ENCODE results near the gene ADGRB3. TPM values are rescaled to one million over a fixed set of nuclear protein-coding genes. Genes with fewer than 3 reads are reported as not detected.
A peak's percentile ranks its signal among the peaks of the same experiment; 100 is the strongest.

ADGRB3 gene
- total and polyA plus RNA-seq, 4 donors = 0.47 to 24.6 (median 1.9) TPM

GRCh38 chr6:68680264-68680663 lies 45.2 kb downstream of the ADGRB3 start:
- no peaks in the 10 kb centered on the region for H3K36me3 ChIP-seq (ENCODE audit: control insufficient read depth in 4 of 4, insufficient read depth in 4 of 4, low read length in 4 of 4)
- no peaks in the 10 kb centered on the region for H3K27me3 ChIP-seq (ENCODE audit: control insufficient read depth in 3 of 3, insufficient read depth in 3 of 3, low read length in 2 of 3)
- TF ChIP-seq CTCF (IDR thresholded peaks at IDR 0.05; ENCODE audit: control extremely low read depth, extremely low read depth) = no peak
- H3K4me1 ChIP-seq (ENCODE audit: control insufficient read depth in 5 of 5, insufficient read depth in 5 of 5, low read length in 5 of 5) = peaks cover 0 to 10% (median 0%) of the 10 kb centered on the region in 5 donors
- ATAC-seq (ENCODE audit: insufficient read depth, low FRiP score) (no peak), DNase-seq (no peak)
- no peak overlapping the region for H3K4me3 ChIP-seq
- WGBS, 2 donors = 77 to 78% methylated on average over 2 of the region's 2 CpGs
- no peak overlapping the region for H3K27ac ChIP-seq (ENCODE audit: low read depth in 1 of 2, low read length in 1 of 2)
- H3K9ac ChIP-seq (ENCODE audit: insufficient read depth in 1 of 2, low read length in 2 of 2) = no peak overlapping the region
- H3K9me3 ChIP-seq (ENCODE audit: control insufficient read depth in 4 of 4, insufficient read depth in 3 of 4, low read length in 3 of 4) = no peaks in the 10 kb centered on the region

- DNase-seq (no peak), ATAC-seq (ENCODE audit: insufficient read depth, low FRiP score) (no peak)
- H3K9ac ChIP-seq (ENCODE audit: insufficient read depth in 1 of 2, low read length in 2 of 2) = peak overlapping the region in 1 of 2 donors; percentile 40
- H3K4me1 ChIP-seq (ENCODE audit: control insufficient read depth in 5 of 5, insufficient read depth in 5 of 5, low read length in 5 of 5) = peaks cover 0 to 10% (median 0%) of the 10 kb centered on the region in 5 donors
- H3K36me3 ChIP-seq (ENCODE audit: control insufficient read depth in 4 of 4, insufficient read depth in 4 of 4, low read length in 4 of 4) = no peaks in the 10 kb centered on the region
- H3K27me3 ChIP-seq (ENCODE audit: control insufficient read depth in 3 of 3, insufficient read depth in 3 of 3, low read length in 2 of 3) = no peaks in the 10 kb centered on the region
- no peak for TF ChIP-seq CTCF (IDR thresholded peaks at IDR 0.05; ENCODE audit: control extremely low read depth, extremely low read depth)
- H3K4me3 ChIP-seq = no peak overlapping the region
- no peaks in the 10 kb centered on the region for H3K9me3 ChIP-seq (ENCODE audit: control insufficient read depth in 4 of 4, insufficient read depth in 3 of 4, low read length in 3 of 4)
- 72% methylated on average over 1 of the region's 1 CpG for WGBS, 2 donors
- no peak overlapping the region for H3K27ac ChIP-seq (ENCODE audit: low read depth in 1 of 2, low read length in 1 of 2)
Measured at GRCh38 chr6:68689910-68690309, 54.8 kb downstream of the ADGRB3 start.

- Histone ChIP-seq H3K36me3 (ENCODE audit: control insufficient read depth in 4 of 4, insufficient read depth in 4 of 4, low read length in 4 of 4) (no peaks in the 10 kb centered on the region), H3K27me3 (ENCODE audit: control insufficient read depth in 3 of 3, insufficient read depth in 3 of 3, low read length in 2 of 3) (no peaks in the 10 kb centered on the region), H3K27ac (ENCODE audit: low read depth in 1 of 2, low read length in 1 of 2) (no peak overlapping the region), H3K9ac (ENCODE audit: insufficient read depth in 1 of 2, low read length in 2 of 2) (no peak overlapping the region), H3K4me1 (ENCODE audit: control insufficient read depth in 5 of 5, insufficient read depth in 5 of 5, low read length in 5 of 5) (peaks cover 0 to 19% (median 0%) of the 10 kb centered on the region in 5 donors), H3K9me3 (ENCODE audit: control insufficient read depth in 4 of 4, insufficient read depth in 3 of 4, low read length in 3 of 4) (no peaks in the 10 kb centered on the region), H3K4me3 (no peak overlapping the region)
- DNase-seq (no peak), ATAC-seq (ENCODE audit: insufficient read depth, low FRiP score) (no peak)
- TF ChIP-seq CTCF (IDR thresholded peaks at IDR 0.05; ENCODE audit: control extremely low read depth, extremely low read depth) = no peak
- 75 to 82% methylated on average over 3 of the region's 3 CpGs for WGBS, 2 donors
Measured at GRCh38 chr6:68691120-68691519, 56.0 kb downstream of the ADGRB3 start.

GRCh38 chr6:68693271-68693670 lies 58.2 kb downstream of the ADGRB3 start:
- Histone ChIP-seq H3K27me3 (ENCODE audit: control insufficient read depth in 3 of 3, insufficient read depth in 3 of 3, low read length in 2 of 3) (no peaks in the 10 kb centered on the region), H3K27ac (ENCODE audit: low read depth in 1 of 2, low read length in 1 of 2) (no peak overlapping the region), H3K9me3 (ENCODE audit: control insufficient read depth in 4 of 4, insufficient read depth in 3 of 4, low read length in 3 of 4) (no peaks in the 10 kb centered on the region), H3K4me3 (no peak overlapping the region), H3K36me3 (ENCODE audit: control insufficient read depth in 4 of 4, insufficient read depth in 4 of 4, low read length in 4 of 4) (no peaks in the 10 kb centered on the region), H3K4me1 (ENCODE audit: control insufficient read depth in 5 of 5, insufficient read depth in 5 of 5, low read length in 5 of 5) (peaks cover 0 to 34% (median 0%) of the 10 kb centered on the region in 5 donors), H3K9ac (ENCODE audit: insufficient read depth in 1 of 2, low read length in 2 of 2) (no peak overlapping the region)
- ATAC-seq (ENCODE audit: insufficient read depth, low FRiP score) (no peak), DNase-seq (no peak)
- WGBS, 2 donors = 85 to 97% methylated on average over 1 of the region's 1 CpG
- TF ChIP-seq CTCF (IDR thresholded peaks at IDR 0.05; ENCODE audit: control extremely low read depth, extremely low read depth) = no peak
